CD4-positive, alpha-beta T cell treated with Interleukin-21 for 1 hour (primary cell): ENCODE results near the gene AP1B1.

Experiments
- DNase-seq: peaks from one replicate; pipeline ENCODE4 v3.0.0-alpha.2; 2020

The AP1B1 gene

GRCh38 chr22:29311464-29312217 is 76.7 kb downstream of the AP1B1 start:
- no peak for DNase-seq

GRCh38 chr22:29310863-29311339 is 77.5 kb downstream of the AP1B1 start:
- DNase-seq = peak; percentile 61

GRCh38 chr22:29310065-29310862 is 78.1 kb downstream of the AP1B1 start:
- no peak for DNase-seq

- no peak for DNase-seq
Measured at GRCh38 chr22:29309332-29310064, 78.9 kb downstream of the AP1B1 start.

GRCh38 chr22:29308791-29309262 is 79.5 kb downstream of the AP1B1 start:
- peak; percentile 30 for DNase-seq

GRCh38 chr22:29308148-29308790 is 80.1 kb downstream of the AP1B1 start:
- no peak for DNase-seq

- no peak for DNase-seq
Measured at GRCh38 chr22:29307596-29308147, 80.7 kb downstream of the AP1B1 start.

- DNase-seq = peak; percentile 28
Measured at GRCh38 chr22:29306835-29307595, 81.4 kb downstream of the AP1B1 start.

GRCh38 chr22:29306175-29306834 is 82.1 kb downstream of the AP1B1 start, which contains the start of gene GAS2L1:
GAS2L1 (plus strand) TSS chr22:29306650; CDS start chr22:29308106, 1,456 bp downstream.
- DNase-seq = peak; percentile 30

GRCh38 chr22:29305836-29306174 is 82.6 kb downstream of the AP1B1 start:
- DNase-seq = no peak

GRCh38 chr22:29302681-29303465 is 85.5 kb downstream of the AP1B1 start:
- no peak for DNase-seq

- DNase-seq = no peak
Measured at GRCh38 chr22:29302402-29302680, 86.0 kb downstream of the AP1B1 start.

GRCh38 chr22:29301716-29302401 is 86.5 kb downstream of the AP1B1 start:
- DNase-seq = no peak

GRCh38 chr22:29300807-29301601 is 87.4 kb downstream of the AP1B1 start:
- DNase-seq = no peak

- no peak for DNase-seq
Measured at GRCh38 chr22:29300467-29300806, 87.9 kb downstream of the AP1B1 start.

GRCh38 chr22:29299136-29299900 is 89.1 kb downstream of the AP1B1 start:
- DNase-seq = no peak

- no peak for DNase-seq
Measured at GRCh38 chr22:29298641-29299040, 89.7 kb downstream of the AP1B1 start.

- DNase-seq = no peak
Measured at GRCh38 chr22:29292379-29292778, 96.0 kb downstream of the AP1B1 start.
